Stimulated activated CD8-positive, alpha-beta memory T cell treated with anti-CD3 and anti-CD28 coated beads, Interleukin-15, amount 100 ng/mL, for 4 hours (primary cell): ENCODE measurements around the gene ADRA2C.

ENCODE experiments used
- DNase-seq, 2 donors: peaks; one replicate each; pipeline ENCODE4 v3.0.0-alpha.2; 2020; ENCODE audit warnings: low read depth in 2 of 2

ADRA2C gene

DNA sequence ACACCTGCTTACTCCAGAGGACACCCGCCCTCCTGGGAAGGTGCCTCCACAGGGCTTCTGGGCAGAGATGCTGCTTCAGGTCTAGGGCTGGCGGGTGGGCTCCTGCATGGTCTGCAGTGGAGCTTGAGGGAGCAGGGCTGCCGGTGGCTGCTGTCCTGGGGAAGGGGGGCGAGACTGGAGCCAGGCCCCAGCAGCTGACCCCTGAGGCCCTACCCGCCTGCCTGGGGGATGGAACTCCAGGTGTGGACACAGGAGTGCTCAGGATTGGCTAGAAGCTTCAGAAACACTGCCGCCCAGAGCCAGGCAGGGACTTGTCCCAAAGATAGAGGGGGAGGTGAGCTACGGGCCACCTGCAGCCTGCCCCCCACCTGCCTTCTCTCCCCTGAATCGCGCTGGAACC lies 33.0 kb upstream of the ADRA2C start:
- DNase-seq = no peak

DNA sequence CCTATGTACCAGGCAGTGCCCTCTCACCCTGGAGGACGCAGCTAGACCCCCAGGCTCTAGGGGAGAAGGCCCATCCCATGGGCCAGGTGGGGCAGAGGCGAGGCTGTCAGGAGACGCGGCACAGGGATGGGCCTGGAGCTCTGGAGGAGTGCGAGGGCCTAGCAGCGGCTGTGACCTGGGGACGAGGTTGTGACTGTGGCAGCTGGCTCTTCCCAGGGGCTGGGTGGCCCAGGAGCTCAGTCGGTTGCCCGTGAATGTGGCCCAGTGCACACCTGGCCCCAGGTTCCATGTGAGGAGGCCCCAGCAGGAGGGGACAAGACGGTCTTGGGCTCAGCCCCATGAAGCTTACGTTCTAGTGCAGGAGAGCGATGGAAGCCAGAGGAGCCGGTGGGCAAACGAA lies 31.0 kb upstream of the ADRA2C start:
- DNase-seq = no peak

DNA sequence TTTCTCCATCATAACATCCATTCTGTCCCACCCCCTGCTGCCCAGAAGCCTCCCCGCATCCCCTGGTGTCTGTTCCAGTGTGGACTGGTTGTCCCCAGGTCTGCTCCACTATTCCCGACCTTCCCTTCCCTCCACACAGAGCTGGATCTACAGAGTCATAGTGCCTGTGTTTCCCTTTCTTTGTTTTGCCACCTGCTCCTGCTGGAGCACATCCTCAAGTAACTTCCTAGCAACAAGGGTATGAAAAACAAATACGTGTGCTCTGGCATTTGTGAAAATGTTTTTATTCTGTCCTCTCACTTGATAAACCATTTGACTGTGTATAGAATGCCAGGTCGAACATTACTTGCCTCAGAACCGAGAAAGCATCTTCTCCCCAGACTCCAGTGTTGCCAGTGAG lies 29.9 kb upstream of the ADRA2C start:
- no peak for DNase-seq

DNA sequence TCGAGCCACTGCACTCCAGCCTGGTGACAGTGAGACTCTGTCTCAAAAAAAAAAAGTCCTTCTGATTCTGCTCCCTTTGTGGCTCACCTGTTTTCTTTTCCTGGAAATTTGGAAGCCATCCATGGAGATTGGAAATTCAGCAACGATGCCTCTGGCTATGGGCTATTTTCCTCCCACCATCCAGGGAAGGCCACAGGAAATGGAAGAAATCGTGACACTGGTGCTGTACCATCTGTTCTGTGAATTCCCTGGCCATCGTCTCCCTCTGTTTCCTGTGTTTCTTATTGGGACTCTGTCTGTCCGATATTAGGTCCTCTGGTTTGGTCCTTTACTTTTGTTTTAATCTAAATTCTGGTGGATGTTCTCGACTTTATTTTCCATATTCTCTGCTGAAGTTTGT lies 29.4 kb upstream of the ADRA2C start:
- DNase-seq = no peak

DNA sequence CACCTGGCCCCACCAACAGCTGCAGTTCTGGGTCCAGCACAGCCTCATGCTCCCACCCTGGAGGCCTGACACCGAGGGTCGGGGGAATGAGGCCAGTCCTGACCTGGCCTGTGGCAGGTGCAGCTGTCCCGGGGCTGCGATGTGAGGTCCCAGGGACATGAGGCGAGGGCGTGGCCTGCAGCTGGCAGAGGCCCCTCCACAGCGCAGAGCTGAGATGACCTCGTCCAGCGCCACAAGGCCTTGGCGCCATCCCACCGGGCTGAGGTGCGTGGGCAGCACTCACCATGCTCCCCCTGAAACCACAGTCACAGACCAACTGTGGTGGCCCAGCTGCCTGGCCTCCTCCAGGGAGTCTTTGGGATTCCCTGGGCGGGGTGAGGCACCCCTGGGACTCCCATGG lies 26.6 kb upstream of the ADRA2C start:
- DNase-seq = no peak

DNA sequence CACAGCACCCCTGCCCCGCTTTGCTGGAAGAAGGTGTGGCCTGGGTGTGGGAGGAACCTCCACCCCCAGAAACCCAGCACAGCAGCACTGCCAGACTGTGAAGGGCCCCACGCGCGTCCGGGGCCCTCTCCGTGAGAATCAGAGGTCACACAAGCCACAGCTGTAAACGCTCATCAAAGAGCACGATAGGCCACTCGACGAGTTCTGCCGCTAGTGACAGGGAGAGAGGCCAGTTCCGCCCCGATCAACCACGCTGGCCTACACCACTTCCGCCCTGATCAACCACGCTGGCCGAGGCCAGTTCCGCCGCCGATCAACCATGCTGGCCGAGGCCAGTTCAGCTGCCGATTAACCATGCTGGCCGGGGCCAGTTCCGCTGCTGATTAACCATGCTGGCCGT lies 25.9 kb upstream of the ADRA2C start:
- no peak for DNase-seq

DNA sequence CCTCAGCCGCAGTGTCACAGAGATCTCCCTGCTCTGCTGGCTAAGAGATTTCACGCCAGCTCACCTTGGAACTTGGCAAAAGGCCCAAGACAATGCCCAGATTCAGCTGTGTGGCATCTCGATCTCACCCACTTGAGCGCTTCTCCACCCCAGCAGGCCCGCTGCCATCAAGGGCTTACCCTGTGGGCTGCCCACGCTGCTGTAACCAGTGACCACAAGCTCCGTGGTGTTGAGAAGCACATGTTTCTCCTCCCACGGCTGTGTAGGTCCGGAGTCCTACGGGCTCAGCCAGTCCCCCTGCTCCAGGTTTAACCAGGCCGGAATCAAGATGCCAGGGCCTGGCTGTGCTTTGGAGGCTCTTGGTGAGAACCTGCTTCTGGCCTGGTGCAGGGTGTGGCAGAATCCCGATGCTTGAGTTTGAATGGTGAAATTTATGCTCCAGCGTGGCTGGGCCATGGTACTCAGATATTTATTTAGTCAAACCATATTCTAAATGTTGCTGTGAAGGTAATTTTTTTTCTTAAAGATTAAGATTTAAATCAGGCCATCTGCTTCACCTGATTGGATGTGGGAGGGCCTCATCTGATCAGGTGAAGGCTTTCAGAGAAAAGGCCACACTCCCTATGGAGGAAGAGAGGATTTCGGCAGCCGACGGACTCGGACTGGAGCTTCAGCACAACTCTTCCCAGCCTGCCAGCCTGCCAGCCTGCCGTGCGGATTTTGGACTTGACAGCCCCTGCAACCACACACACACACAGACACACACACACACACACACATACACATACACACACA lies 24.8 kb upstream of the ADRA2C start:
- no peak for DNase-seq

DNA sequence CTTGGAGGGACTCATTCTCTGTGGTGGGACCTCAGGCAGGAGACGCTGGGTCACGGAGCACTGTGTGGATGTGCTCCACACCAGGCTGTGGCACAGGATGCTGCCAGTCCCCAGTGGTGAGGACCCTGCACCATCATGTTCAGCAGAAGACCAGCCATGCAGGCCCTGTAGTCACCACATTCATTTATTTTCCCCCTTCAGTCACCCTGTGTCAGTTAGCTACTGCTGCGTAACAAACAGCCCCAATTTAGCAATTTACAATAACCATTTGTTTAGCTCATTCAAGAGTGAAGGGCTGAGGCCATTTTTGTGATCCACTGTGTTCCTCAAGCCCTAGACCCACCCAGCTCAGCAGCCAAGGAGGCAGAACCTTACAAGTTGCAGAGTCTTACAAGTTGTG lies 23.6 kb upstream of the ADRA2C start:
- DNase-seq = no peak

DNA sequence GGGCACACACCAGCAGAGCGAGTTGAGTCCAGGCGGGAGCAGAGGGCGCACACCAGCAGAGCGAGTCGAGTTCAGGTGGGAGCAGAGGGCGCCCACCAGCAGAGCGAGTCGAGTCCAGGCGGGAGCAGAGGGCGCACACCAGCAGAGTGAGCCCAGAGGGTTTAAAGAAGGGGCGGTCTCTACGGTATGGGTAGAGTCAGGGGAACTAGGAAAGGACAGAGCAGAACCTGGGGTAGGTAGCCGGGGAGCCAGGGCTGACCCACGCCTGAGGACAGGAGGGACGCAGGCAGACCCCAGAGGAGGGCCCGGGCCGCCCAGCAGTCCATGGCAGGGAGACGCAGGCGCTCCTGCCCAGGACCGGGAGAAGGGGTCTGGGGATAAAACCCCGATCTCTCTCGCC lies 22.0 kb upstream of the ADRA2C start:
- DNase-seq = no peak

DNA sequence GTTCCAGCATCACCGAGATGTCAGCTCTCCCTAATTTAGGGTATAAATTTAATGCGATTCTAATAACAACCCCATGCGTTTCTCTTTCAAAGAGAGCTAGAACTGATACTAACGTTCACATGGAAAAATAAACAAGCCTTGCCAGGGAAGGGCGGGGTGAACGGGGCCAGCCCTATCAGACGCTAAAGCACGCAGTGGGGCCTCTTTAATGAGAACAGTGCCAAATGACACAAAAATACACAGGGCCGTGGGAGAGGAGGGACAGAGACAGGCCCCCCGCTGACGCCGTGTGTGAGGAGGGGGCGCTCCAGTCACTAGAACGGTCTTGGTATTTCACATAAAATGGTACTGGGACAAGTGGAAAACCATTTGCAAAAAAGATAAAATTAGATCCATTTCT lies 21.3 kb upstream of the ADRA2C start:
- no peak for DNase-seq

DNA sequence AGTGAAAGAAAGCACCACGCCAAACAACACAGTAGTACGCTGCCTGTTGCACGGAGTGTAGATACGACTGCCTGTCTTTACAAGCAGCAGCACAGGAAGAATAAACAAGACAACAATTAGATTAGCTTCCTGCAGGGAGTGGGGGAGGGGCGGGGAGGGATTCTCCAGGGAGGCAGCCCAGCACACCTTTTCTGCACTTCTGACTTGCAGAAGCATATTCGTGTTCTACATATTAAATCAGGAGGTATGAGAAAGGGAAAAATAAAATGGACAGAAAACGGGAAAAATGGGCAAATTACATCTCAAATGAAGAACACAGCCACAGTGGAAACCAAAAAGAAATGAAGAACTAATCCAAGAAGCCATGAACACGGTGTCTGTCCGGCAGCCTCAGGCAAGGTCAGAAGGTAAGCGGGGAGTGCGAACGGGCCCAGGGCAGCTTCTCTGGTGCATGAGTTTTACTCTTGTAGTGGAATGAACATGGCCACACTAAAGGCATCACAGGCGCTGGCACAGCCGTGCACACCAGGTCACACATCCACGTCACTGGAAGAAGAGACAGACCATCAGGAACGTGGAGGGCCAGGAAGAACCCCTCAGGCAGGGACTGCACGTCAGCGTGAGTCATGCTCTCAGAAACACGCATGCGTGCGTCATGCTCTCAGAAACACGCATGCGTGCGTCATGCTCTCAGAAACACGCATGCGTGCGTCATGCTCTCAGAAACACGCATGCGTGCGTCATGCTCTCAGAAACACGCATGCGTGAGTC lies 20.1 kb upstream of the ADRA2C start:
- no peak for DNase-seq

DNA sequence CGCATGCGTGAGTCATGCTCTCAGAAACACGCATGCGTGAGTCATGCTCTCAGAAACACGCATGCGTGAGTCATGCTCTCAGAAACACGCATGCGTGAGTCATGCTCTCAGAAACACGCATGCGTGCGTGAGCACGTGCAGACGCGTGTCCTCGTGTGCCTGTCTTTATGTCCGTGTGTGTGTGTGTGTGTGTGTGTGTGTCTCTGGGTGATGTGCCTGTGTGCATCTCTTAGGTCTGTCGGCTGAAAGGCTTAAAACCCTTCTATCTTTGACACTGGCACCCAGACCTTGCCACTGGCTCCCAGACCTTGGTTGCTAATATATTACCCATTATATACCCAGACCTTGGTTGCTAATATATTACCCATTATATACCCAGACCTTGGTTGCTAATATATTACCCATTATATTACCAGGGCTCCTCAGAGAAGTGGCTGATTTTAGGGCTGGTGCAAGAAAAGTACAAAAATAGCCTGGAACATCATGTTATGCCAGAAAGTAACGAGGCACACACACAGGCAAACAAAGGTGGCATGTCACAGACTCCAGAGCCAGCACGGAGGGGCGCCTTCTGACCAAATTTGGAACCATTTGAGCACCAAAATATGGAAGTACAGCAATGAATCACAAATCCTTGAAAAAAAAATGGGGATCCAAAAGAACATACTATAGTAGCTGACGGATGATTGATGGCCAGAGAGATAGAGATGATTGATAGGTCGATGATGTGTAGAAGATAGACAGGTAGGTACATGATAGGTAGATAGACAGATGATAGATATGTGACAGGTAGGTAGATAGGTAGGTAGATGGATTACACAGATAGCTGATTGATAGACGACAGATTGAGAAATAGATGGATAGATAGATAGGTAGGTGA lies 19.2 kb upstream of the ADRA2C start:
- DNase-seq = no peak

DNA sequence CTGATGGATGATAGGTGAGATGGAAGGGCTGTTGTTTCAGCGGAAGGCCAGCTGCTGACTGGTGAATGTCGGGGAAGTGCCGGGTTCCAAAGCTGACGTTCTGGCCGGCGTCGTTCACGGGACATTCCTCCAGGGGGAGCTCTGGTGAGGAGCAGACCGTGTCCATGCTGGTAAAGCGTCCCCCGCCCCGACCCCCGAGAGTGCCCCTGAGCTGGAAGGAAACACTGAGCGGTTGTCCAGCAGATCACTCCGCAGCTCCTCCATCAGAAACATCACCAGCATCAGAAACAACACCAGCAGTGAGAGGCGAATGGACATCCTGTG lies 18.6 kb upstream of the ADRA2C start:
- DNase-seq = no peak

DNA sequence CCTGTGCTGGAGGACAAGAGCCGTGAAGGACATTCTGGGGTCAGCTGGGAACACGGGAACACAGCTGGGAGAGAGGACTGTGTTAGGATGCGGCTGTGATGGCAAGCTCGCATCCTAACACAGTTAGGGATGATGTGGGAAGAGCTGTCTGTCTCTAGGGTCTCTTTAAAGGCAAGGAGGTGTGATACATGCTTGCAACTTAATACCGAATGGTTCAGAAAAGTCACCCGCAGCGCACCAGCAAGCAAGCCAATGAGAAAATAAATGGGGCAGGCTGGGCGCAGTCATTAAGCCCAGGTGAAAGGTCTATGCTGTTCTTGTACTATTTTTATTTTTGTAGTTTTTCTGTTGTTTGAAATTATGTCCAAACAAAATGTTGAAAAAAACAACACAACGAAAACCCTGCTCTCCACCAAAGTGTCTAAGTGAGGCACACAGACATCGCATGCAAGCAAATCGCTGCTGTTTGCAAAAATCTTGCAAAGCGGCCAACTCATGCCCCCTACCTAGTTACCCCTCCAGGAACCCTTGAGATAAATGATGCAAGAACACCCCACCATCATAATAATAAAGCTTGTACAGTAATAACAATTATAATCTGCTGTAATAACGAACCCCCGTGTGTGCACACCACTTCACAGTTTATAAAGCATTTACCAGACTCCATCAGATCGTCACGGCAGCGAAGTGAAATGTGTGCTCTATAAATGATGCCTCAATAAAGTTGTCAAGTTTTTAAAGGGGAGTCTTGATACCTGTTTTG lies 17.9 kb upstream of the ADRA2C start:
- no peak for DNase-seq

DNA sequence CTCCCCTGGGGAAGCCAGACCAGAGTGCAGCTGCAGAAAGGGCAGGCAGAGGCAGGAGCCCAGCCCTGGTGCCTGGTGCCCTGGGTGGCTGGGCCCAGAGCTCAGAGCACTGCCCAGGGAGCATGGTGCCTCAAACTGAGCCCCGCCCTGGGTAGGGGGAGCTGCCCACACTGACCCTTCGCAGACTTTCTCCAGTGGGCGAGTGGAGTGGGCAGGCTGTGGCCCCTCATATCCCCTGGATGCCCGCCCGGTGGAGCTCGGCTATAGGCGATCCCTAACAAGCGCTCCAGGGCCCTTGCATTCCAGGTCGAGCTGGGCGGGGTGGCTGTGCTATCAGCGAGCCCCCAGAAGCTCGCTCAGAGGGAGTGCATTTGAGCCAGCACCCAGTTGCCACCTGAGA lies 17.1 kb upstream of the ADRA2C start:
- DNase-seq = no peak

DNA sequence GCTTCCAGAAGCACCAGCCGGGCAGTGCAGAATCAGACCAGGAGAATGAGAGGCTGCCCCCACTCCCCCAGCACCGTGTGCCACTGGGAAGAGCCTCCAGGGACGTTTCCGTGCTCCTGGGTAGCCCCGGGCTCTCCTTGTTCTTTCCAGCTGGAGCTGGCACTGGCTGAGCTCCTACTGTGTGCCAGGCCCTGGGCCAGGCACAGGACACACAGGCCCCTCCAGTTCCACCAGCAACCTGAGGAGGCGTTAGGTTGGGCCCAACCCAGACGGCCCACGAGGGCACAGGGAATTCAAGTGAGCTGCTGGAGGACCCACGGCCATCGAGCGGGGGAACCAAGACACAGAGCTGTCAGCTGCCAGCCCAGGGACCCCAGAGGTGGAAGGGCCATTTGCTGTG lies 15.9 kb upstream of the ADRA2C start:
- no peak for DNase-seq

DNA sequence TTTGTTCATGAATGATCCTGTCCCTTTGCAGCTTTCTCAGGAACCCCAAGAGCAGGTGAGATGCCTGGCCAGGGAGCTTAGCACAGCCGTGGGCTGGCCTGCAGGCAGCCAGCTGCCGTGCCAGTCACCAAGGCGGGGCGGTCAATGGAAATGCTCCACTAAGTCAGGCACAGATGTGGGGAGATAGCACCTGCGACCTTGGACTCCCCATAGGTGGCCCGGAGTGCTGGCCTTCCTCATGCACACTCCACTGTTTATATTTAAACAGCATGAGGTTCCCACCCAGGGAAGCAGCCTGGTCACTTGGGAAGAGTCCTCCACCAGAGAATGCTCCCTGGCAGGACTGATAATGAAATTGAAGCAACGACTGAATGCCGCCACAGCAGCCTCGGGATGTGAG lies 14.2 kb upstream of the ADRA2C start:
- DNase-seq = no peak

DNA sequence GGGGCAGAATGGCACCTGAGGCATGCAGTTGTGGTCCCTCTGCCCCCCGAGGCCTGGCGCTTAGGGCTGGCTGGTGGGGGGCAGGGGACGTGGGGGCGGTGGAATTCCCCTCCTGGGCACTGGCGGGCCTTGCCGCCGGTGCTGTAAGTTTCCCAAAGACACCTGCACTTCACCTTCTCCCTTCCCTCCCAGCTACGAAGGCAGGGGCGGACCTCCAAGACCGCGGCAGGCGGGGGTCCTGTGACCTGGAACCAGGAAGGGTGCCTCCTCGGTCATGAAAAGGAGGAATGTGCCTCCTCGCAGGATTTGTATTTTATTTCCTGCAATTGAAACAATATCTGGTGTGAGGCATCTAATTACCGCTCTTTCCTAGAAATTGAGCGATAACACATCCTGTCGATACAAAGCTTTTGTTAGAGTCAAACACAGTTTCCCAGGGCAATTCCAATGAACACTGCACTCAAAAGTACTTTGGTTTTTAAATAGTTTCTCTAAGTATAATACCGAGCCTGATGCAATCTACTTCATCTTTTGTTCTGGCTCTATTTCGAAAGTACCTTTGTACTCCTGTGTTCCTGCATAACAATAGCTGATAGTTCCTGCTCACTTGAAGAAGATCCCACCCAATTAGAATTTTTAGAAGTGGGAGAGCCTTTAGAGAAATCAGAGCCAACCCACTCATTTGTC lies 12.3 kb upstream of the ADRA2C start:
- no peak for DNase-seq

DNA sequence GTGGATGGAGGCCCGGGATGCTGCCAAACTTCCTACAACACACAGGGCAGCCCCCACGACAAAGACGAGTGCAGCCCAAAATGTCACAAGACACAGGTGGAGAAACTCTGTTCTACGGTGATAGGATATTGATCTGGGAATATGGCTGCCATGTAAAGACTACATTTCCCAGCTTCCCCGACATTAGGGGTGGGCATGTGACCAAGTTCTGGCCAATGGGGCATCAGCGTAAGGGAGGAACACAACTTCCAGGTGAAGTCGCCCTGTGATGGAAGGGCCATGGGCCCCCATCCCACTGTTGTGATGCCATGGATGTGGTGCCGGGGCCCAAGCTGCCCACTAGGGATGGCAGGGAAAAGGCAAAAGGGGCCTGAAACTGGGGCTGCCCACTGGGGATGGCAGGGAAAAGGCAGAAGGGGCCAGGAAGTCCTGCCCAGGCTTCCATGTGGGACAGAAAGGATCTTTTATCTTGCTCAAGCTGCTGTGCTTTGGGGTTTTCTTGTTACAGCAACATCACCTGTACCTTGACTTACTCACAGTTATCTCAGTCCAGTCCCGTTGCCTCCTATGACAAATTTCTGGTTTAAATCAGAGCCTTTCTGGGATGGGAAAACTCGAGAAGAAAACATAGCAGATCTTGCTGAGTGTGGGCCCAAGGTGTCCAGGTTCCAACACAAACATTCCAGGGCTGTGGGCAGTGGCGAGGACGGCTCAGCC lies 9.7 kb upstream of the ADRA2C start:
- DNase-seq = no peak

DNA sequence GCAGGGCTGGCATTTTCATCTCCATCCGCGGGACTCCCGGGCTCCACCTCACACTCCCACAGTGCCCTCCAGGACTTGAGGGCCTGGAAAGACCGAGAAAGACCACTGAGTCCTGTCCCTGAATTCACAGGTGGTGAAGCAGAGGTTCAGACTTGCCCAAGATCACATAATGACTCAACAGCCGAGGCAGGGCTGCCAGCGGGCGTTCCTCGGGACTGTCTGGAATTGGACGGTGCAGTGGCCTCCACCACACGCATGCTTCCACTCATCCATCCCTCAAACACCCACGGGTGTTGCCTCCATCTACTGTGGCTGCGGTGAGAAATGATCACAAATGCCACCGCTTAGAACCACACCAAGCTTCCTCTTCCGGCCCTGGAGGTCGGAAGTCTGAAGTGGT lies 6.9 kb upstream of the ADRA2C start:
- no peak for DNase-seq

DNA sequence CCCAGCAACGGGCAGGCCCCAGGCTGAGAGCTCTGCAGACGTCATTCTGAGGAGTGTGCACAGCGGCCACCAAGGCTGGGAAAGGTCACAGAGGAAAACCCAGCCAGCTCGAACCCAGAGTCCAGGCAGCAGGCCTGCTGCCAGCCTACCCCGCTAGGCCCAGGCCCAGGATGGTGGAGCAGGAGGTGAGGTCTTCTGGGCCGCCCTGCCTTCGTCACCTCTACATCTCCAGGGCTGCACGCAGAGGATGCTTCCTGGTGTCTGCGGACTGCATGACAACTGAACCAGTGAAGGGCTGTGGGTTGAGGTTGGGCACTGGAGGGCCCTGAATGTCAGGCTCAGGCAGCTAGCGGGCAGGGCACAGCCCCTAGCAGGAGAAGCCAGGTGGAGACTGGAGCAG lies 5.8 kb upstream of the ADRA2C start:
- no peak for DNase-seq
